MM.1S (cell line): ENCODE measurements around the gene NLK.

ENCODE experiments used
- DNase-seq: peaks from one replicate; pipeline ENCODE4 v3.0.0-alpha.2; 2015
- H2AFZ ChIP-seq: fragments of 300-600 bp; sonication (generic); 2 replicates; pipeline ENCODE4 v1.6.0; 2016; ENCODE audit warnings: antibody characterized with exemption, low read length
- H3F3A ChIP-seq: fragments of 300-600 bp; sonication (generic); 2 replicates; pipeline ENCODE4 v1.6.1; 2016; ENCODE audit warnings: mild to moderate bottlenecking, antibody characterized with exemption, low read length, moderate library complexity, mixed read lengths; ENCODE audit not compliant: insufficient read depth
- H3K27ac ChIP-seq: fragments of 300-600 bp; sonication (generic); 2 replicates; pipeline ENCODE4 v1.5.1; 2016; ENCODE audit warnings: mild to moderate bottlenecking, low read length
- H3K27me3 ChIP-seq: fragments of 300-600 bp; sonication (generic); replicated peaks from 2 replicates; pipeline ENCODE4 v1.6.0; 2016; ENCODE audit warnings: low read length; ENCODE audit not compliant: insufficient read depth
- H3K36me3 ChIP-seq: fragments of 300-600 bp; sonication (generic); replicated peaks from 2 replicates; pipeline ENCODE4 v1.6.1; 2016; ENCODE audit warnings: mild to moderate bottlenecking, low read length, mixed read lengths; ENCODE audit not compliant: insufficient read depth
- H3K4me1 ChIP-seq: fragments of 300-600 bp; sonication (generic); 2 replicates; pipeline ENCODE4 v1.6.1; 2016; ENCODE audit warnings: low read length, mixed read lengths
- H3K4me2 ChIP-seq: fragments of 300-600 bp; sonication (generic); 2 replicates; pipeline ENCODE4 v1.6.0; 2016; ENCODE audit warnings: low read depth, low read length
- H3K4me3 ChIP-seq: fragments of 300-600 bp; sonication (generic); 2 replicates; pipeline ENCODE4 v1.5.1; 2016; ENCODE audit warnings: low read length, mixed read lengths
- H3K79me2 ChIP-seq: fragments of 300-600 bp; sonication (generic); 2 replicates; pipeline ENCODE4 v1.6.1; 2016; ENCODE audit warnings: mixed run types, low read length, mixed read lengths
- H3K9ac ChIP-seq: fragments of 300-600 bp; sonication (generic); 2 replicates; pipeline ENCODE4 v1.6.1; 2016; ENCODE audit warnings: low read length, mixed read lengths
- H3K9me2 ChIP-seq: fragments of 300-600 bp; sonication (generic); replicated peaks from 2 replicates; pipeline ENCODE4 v1.6.1; 2016; ENCODE audit warnings: mild to moderate bottlenecking, low read length, mixed read lengths; ENCODE audit not compliant: insufficient read depth
- H3K9me3 ChIP-seq: fragments of 300-600 bp; sonication (generic); replicated peaks from 2 replicates; pipeline ENCODE4 v1.6.1; 2016; ENCODE audit warnings: mild to moderate bottlenecking, low read length, mixed read lengths; ENCODE audit not compliant: insufficient read depth
- H4K20me1 ChIP-seq: fragments of 300-600 bp; sonication (generic); 2 replicates; pipeline ENCODE4 v1.6.1; 2016; ENCODE audit warnings: mild to moderate bottlenecking, low read length, moderate library complexity, mixed read lengths; ENCODE audit not compliant: insufficient read depth
- EZH2 ChIP-seq: fragments of 300-600 bp; sonication (generic); optimal IDR thresholded peaks from 2 replicates; pipeline ENCODE3; 2017; ENCODE audit warnings: low read depth, mild to moderate bottlenecking, antibody characterized with exemption, low read length, mixed read lengths
- EZH2phosphoT487 ChIP-seq: fragments of 300-600 bp; sonication (generic); IDR thresholded peaks from 2 replicates; pipeline ENCODE4 v1.6.1; 2018; ENCODE audit warnings: antibody characterized with exemption, low read length
- TF ChIP-seq, protein P1 (sequence below): fragments of 300-600 bp; sonication (generic); IDR thresholded peaks from 2 replicates; pipeline ENCODE4 v1.5.1; 2016; ENCODE audit warnings: antibody characterized with exemption, low read length, mixed read lengths

NLK gene

DNA sequence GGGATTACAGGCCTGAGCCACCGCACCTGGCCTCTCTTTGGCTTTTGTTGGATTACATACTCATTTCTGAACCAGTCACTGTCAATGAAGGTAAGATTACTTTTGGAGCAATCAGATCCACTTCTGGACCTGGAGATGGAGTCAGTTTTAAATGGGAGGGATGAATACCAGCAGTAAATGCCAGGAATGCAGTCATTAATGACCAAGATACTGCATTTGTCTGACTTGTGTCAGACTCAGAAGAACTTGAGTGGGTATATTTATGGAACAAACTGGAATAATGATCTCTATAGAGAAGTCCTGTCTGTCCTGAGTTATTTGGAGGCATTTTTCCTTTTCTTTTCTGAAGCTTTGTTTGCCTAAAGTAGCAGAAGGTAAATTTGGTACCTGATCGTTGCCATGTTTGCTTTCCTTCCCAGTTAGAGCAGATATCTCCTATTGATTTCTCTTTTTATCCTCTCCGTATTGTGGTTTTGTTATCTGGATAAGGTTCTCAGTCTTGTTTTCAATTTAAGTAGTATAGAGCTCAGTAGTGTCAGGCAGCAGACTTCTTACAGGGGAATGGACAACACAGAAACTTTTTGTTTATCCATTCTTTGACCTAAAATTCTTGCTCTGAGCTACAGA is 10.7 kb downstream of the NLK start:
- Histone ChIP-seq H3K27me3 (no peaks in the 10 kb centered on the region), H2AFZ (no peak overlapping the region), H3K27ac (no peak overlapping the region), H3K9me2 (no peaks in the 10 kb centered on the region), H4K20me1 (no peaks in the 10 kb centered on the region; the same call in 1 of the 2 replicates), H3K4me2 (no peak overlapping the region), H3F3A (no peaks in the 10 kb centered on the region), H3K36me3 (no peaks in the 10 kb centered on the region; the same call in 1 of the 2 replicates), H3K9ac (no peak overlapping the region), H3K9me3 (no peaks in the 10 kb centered on the region), H3K4me1 (no peaks in the 10 kb centered on the region), H3K79me2 (peaks cover 34% of the 10 kb centered on the region), H3K4me3 (no peak overlapping the region)
- DNase-seq = no peak
- TF ChIP-seq EZH2 = no peak
- TF ChIP-seq, protein P1, sequence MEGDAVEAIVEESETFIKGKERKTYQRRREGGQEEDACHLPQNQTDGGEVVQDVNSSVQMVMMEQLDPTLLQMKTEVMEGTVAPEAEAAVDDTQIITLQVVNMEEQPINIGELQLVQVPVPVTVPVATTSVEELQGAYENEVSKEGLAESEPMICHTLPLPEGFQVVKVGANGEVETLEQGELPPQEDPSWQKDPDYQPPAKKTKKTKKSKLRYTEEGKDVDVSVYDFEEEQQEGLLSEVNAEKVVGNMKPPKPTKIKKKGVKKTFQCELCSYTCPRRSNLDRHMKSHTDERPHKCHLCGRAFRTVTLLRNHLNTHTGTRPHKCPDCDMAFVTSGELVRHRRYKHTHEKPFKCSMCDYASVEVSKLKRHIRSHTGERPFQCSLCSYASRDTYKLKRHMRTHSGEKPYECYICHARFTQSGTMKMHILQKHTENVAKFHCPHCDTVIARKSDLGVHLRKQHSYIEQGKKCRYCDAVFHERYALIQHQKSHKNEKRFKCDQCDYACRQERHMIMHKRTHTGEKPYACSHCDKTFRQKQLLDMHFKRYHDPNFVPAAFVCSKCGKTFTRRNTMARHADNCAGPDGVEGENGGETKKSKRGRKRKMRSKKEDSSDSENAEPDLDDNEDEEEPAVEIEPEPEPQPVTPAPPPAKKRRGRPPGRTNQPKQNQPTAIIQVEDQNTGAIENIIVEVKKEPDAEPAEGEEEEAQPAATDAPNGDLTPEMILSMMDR = no peak
- no peak for TF ChIP-seq EZH2phosphoT487

GRCh38 chr17:28053725-28054124 is 11.2 kb downstream of the NLK start:
- Histone ChIP-seq H3K9ac (no peak overlapping the region), H3F3A (no peaks in the 10 kb centered on the region), H3K36me3 (no peaks in the 10 kb centered on the region; the same call in 1 of the 2 replicates), H3K27ac (no peak overlapping the region), H3K9me2 (no peaks in the 10 kb centered on the region), H3K27me3 (no peaks in the 10 kb centered on the region), H3K4me3 (no peak overlapping the region), H3K4me2 (no peak overlapping the region), H4K20me1 (no peaks in the 10 kb centered on the region; the same call in 1 of the 2 replicates), H3K4me1 (no peaks in the 10 kb centered on the region), H2AFZ (no peak overlapping the region), H3K79me2 (peaks cover 34% of the 10 kb centered on the region), H3K9me3 (no peaks in the 10 kb centered on the region)
- TF ChIP-seq EZH2 = no peak
- TF ChIP-seq, protein P1 = no peak
- no peak for TF ChIP-seq EZH2phosphoT487
- DNase-seq = no peak

- no peaks in the 10 kb centered on the region; the same call in 1 of the 2 replicates for H4K20me1 ChIP-seq
- H3K4me3 ChIP-seq = no peak overlapping the region
- H3K79me2 ChIP-seq = peaks cover 25% of the 10 kb centered on the region
- H3K4me2 ChIP-seq = no peak overlapping the region
- no peaks in the 10 kb centered on the region for H3K9me3 ChIP-seq
- H3K27me3 ChIP-seq = no peaks in the 10 kb centered on the region
- H3K36me3 ChIP-seq = no peaks in the 10 kb centered on the region; the same call in 1 of the 2 replicates
- DNase-seq = no peak
- no peaks in the 10 kb centered on the region for H3K9me2 ChIP-seq
- no peak overlapping the region for H3K9ac ChIP-seq
- no peaks in the 10 kb centered on the region for H3F3A ChIP-seq
- H2AFZ ChIP-seq = no peak overlapping the region
- TF ChIP-seq EZH2phosphoT487 (no peak), EZH2 (no peak)
- TF ChIP-seq, protein P1 = no peak
- H3K4me1 ChIP-seq = no peaks in the 10 kb centered on the region
- no peak overlapping the region for H3K27ac ChIP-seq
Measured at GRCh38 chr17:28055546-28056275, 13.2 kb downstream of the NLK start.
